GM19351 (cell line): Measurements from ENCODE around the gene CFAP251.

Source experiments
- ATAC-seq: cut with Tn5 transposase; IDR thresholded peaks from one replicate; pipeline ENCODE4 v1.9.1; 2021; ENCODE audit warnings: mild to moderate bottlenecking, moderate library complexity; ENCODE audit not compliant: unreplicated experiment

The CFAP251 gene

GRCh38 chr12:122001466-122002209, 83.2 kb downstream of the CFAP251 start:
- ATAC-seq: no peak

GRCh38 chr12:122003651-122004611, 85.5 kb downstream of the CFAP251 start:
- ATAC-seq: peak; percentile 44

GRCh38 chr12:122004633-122005071, 86.3 kb downstream of the CFAP251 start:
- ATAC-seq: no peak

- ATAC-seq: no peak
Observed at GRCh38 chr12:122005252-122005776, 86.9 kb downstream of the CFAP251 start.

GRCh38 chr12:122006186-122006926, 88.0 kb downstream of the CFAP251 start:
- ATAC-seq: no peak

GRCh38 chr12:122009741-122010140, 91.3 kb downstream of the CFAP251 start:
- no peak for ATAC-seq

- no peak for ATAC-seq
Observed at GRCh38 chr12:122012184-122012583, 93.8 kb downstream of the CFAP251 start.

- ATAC-seq: no peak
Observed at GRCh38 chr12:122013136-122013535, 94.7 kb downstream of the CFAP251 start.

- ATAC-seq: no peak
Observed at GRCh38 chr12:122013791-122014590, 95.6 kb downstream of the CFAP251 start.

- ATAC-seq: no peak
Observed at GRCh38 chr12:122014781-122015180, 96.4 kb downstream of the CFAP251 start.

GRCh38 chr12:122018457-122018856, 100.1 kb downstream of the CFAP251 start:
- ATAC-seq: no peak

- no peak for ATAC-seq
Observed at GRCh38 chr12:122018937-122019336, 100.5 kb downstream of the CFAP251 start.

GRCh38 chr12:122020795-122021192, 102.4 kb downstream of the CFAP251 start:
- no peak for ATAC-seq

GRCh38 chr12:122021193-122021821, 102.9 kb downstream of the CFAP251 start:
- ATAC-seq: no peak

- ATAC-seq: no peak
Observed at GRCh38 chr12:122021822-122022392, 103.5 kb downstream of the CFAP251 start, which contains the start of gene BCL7A. Gene BCL7A (plus strand): TSS chr12:122021884. CDS start chr12:122022092, 208 bp downstream.

- no peak for ATAC-seq
Observed at GRCh38 chr12:122022393-122023338, 104.3 kb downstream of the CFAP251 start.

- ATAC-seq: no peak
Observed at GRCh38 chr12:122023339-122024131, 105.1 kb downstream of the CFAP251 start.
